ENCODE results near the gene KLC4.
"Not testable (repeated sequence)": the region's sequence is repeated elsewhere in the genome, so short reads cannot be mapped to it uniquely, and the experiment has no call there.

Gene KLC4

DNA sequence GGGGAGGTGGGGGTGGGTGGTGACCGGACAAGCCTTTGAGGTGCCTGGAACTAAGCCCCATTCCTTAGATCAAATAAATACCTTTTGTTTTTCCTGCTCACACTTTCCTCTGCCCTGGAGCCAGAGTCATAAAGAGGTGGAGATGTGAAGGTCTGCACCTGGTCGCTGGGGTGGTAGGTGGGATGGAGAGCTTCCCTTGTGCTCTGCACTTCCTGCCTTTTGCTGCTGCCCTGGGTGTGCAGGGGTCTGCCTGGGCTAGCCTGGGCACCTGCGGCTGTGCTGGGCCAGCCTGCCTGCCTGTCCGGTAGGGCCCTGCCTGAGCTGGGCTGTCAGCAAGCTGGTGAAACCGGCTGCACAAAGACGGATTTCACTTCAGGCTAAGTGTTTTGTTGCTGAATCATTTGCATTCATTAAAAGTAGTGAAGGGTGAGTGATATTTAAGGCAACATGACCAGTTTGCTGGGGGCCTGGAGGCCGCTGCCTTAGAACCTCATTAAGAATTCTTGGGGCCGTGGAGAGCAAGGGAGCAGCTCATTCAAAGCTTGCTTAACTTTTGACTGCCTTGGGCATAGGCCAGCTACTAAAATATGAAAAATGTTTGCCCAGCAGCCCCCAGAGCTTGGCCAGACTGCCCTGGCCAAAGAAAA lies 37.1 kb downstream of the KLC4 start:
- no peak for DNase-seq

DNA sequence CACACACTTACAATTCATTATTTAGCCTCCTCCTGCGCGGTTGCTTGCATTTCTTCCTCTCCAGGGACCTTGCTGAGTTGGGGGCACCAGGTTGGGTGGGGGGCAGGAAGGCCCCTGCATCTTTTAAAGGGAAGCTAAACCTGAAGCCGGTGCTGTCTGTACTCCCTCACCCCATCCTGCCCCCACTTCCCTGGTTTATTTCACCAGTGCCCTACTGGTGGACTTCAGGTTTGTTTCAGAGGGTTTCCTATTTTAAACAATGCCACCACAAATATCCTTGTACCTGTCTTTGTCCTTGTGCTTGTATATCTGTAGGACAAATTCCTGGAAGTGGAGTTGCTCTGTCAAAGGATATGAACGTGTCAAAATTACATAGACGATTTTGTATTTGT lies 37.7 kb downstream of the KLC4 start:
- no peak for DNase-seq

DNA sequence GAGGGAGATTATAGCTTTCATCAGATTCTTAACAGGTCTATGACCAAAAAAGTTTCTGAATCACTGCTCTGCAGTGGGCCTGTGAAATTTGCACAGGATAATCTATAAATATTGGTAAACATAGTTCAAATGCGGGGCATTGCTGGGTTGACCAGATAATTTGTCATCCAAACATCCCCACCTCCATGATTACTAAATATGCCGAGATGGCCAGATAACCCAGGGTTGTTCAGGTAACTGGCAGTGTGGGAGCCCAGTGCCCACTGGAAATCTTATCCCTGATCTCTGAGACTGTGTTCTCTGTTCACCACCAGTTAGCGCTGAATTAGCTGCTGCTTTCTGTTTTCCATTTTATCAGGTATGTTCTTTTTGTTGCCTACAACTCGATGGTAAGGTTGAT lies 38.1 kb downstream of the KLC4 start:
- no peak for DNase-seq

DNA sequence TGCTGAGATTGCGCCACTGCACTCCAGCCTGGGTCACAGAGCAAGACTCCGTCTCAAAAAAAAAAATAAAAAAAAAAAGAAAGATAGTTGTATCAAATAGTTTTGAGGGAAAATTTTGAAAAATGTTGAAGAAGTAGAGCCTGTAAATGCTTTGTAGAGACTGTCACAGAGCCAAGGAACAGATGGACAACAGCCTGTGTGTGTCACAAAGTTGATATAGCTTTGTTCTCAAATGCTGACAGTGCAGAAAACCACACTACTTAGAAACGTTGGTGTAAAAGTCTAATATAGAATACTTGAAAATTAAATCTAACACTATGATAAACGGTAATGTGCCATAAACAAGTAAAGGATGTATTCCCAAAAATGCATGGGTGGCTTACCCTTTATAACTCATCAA lies 42.1 kb downstream of the KLC4 start:
- DNase-seq: no peak

DNA sequence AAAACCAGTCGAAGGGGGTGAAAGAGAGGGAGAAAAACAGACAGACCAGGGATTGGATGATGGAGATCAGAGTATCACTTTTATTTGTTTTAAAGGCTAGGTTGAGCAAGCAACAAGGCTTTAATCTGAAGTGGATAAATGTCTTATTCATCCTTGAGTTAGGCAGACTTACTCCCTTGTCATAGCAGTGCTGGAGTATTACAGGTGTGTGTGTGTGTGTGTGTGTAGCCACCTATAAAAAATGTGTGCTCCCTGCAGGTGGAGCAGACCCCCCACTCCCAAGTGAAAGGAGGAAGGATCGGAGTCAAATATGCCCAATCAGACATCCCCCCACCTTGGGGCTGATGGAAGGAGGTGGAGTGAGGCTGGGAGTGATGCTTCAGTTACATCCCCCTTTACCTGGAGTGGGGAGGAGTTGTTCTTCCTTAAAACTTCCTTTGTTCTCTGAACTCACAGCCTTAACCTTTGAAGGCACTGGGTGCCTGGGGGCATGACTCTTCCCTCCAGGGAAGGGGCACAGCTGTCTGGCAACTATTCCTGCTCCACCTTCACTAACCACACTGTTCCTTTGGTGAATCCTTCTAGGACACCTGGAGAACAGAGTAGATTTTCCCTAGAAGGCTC lies 43.9 kb downstream of the KLC4 start:
- no peak for DNase-seq

DNA sequence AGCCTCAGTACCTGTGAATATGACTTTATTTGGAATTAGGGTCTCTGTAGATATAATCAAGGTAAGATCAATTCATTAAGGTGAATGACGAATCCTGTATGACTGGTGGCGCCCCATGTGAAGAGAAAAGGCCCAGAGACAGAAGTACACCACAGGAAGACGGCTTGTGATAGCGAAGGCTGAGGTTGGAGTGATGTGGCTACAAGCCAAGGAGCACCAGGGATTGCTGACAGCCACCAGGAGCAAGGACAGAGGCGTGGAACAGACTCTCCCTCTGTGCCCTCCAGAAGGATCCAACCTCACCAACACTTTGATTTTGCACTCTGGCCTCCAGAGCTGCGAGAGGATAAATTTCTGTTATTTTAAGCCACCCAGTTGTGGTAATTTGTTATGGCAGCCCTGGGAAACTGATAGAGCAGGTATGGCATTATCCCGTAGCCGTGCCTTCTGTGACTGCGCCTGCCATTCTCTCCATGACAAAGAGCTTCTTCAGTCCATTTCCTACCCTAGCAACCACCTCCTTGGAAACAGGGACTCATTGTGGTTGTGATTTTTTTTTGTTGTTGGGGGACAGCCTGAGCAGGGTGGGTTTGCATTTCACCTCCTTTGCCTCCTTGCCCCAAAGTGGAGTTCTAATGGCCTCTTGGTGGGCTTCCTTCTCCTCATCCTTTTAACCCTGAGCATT lies 46.2 kb downstream of the KLC4 start:
- no peak for DNase-seq

DNA sequence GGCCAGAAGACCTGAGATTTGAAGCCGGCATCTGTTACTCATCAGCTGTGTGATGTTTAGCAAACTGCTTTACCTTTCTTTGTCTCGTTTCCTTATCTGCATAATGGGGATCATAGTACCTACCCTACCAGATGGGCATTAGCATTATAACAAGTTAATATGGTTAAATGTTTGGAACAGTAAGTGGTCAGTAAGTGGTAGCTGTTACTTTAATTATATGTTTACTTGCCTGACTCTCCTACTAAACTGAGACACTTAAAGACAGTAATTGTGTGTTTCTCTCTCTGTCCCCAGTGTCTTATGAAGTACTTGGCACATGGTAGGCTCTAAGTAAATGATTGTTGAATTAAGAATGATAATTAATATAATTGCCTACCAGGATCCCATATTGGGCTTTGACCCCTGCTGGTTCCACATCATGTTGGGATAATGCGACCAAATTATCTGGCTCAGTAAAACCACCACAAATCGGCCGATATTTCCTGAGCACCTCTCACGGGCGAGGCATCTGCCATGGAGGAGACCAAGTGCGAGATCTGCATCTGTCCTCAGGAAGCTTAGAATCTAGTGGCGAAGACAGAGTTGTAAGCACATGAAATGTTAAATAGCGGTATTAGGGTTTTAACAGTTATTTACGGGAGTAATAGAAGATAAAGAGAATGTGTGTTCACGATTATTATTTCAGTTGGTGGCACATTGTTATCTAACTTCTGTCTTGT lies 48.1 kb downstream of the KLC4 start:
- DNase-seq: no peak

DNA sequence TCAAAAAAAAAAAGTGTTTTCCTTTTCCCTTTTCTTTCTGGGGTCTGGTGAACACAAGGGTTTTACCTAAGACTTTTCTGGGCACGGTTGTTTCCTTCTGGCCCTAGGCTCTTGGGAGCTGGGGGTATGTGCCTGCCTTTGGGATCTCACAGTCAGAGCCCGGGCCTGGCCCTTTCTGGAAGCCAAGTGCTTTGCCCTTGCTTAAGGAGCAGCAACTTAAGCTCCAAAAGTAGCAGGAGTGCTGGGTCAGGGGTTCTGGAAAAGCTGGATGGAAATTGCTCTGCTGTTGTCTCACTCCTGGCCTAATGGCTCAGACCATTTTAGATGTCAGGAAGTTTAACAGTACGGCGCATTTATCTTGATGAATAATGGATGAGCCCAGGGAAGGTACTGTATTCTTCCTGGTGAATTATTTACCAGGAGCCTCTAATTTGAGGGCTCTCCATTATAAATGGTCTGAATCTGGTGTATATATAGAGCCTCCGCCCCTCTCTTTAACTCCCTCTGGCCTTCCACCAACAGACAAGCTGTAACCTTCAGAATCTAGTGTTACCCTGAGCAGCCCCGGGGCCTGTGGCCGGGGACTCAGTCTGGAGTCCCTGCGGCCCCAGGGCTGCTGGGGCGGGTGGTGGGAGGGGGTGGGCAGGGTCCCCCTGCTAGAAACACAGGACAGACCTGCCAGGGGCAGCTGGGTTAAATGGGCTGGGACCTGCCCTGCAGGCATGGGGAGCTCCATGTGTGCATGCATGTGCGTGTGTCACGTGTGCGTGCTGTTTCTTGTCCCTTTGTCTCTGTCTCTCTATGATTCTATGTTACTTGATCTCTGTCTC lies 54.2 kb downstream of the KLC4 start:
- no peak for DNase-seq

DNA sequence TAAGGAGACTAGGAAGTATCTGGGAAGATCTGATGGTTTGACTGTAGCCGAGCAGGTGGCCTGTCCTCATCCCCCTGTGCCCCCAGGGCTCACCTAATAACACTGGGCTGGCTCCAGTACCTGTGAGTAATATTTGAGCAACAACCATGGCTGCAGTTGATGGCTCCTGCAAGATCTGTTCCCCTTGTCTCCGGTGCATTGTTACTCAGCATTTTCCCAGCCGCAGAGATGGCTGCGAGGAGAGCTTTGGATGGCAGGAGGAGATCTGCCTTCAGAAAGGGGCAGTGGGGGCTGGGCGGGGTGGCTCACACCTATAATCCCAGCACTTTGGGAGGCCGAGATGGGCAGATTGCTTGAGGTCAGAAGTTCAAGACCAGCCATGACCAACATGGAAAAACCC lies 55.9 kb downstream of the KLC4 start:
- DNase-seq: no peak

DNA sequence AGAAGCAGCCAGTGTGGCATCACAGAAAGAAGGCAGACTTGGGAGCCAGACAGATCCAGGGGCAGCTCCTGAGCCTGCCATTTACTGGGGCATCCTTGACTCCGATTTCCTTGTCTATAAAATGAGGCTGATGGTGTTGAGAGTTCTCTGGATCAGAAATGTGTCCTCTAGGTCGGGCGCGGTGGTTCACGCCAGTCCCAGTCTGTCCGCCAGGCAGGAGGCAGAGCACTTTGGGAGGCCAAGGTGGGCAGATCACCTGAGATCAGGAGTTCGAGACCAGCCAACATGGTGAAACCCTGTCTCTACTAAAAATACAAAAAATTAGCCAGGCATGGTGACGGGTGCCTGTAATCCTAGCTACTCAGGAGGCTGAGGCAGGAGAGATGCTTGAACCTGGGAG lies 58.0 kb downstream of the KLC4 start:
- not testable (repeated sequence) for DNase-seq

DNA sequence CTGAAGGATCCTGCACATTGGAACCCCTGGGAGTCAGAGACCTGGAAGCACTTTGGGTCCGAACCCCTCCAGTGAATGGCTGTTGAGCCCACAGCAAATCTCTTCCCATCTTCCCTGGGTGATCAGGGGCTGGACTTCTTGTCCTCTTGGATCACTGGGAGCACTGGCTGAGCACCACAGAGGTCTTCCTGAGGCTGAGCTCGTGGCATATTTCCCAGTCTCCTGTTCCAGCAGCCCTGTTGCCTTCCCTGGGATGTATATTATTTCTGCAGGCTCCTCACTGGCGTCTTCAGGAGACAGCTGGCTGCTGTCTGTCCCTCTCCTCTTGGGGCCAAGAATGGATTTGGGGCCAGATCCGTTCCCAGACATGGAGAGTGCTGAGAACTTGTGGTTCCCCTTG lies 60.1 kb downstream of the KLC4 start:
- no peak for DNase-seq

DNA sequence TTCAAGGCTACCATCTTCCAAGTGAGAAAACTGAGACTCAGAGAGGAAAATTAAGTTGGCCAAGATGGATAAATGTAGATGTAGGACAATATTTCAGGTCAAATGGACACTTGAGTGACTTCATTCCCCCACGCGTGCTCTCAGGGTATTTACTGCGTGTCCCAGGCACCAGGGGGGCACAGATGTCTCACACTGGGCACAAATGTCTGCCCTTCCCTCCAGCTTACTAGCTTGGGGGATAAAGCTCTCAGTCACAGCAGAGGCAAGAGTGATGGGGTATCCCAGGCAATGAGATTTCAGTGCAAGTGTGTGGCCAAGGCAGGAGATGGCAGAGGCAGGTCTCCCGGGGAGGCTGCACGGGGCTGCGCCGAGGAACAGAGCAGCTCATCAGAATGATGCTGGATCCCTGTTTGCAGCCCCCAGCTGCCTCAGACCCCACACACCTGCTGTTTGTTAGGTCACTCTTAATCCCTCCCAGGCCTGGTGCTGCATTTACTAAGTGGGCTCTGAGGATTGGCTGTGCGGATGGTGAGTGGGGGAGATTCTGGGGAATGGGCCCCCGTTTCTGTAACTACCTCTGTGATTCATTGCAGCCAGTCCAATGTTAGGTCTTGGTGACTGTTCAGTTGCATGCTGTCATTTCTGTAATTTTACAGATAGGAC lies 60.8 kb downstream of the KLC4 start:
- no peak for DNase-seq

DNA sequence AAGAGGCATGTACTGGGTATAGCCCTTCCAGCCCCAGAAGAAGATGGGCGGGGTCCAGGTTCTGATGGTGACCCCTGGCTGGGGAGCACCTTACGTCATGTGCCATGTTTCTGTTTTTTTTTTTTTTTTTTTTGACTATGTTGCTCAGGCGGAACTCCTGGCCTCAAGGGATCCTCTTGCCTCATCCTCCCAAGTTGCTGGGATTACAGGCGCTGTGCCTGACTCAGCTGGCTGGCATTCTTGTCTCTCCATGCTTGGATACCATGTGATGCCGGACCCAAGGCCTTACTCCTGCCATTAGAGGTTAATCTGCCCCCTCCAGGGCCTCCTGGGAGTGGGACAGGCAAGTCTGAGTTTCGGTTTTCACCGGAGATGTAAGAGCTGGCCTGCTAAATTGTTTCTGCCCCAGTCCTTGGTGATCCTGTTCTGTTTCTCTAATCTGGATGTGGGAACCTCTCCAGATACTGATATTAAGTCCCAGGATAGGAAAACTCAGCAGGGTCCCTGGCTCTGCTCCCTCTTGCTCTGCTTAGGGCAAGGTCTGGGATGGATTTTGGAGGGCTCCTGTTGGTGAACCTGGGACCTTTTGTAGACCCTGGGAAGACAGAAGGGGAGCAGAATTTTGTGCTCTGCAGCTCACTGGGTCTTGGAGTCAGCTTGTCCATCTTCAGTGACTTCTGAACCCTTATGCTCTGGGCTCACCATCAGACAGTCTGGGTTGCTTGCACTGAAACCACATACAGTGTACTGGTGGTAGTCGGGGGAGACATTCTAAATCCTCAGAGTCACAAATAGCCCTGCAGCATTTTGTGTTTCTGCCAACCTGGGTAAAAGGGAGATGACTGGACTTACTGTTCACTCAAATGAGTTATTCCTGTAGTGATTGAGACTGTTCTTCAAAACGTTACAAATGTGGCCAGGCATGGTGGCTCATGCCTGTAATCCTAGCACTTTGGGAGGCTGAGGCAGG lies 61.8 kb downstream of the KLC4 start:
- DNase-seq: no peak

DNA sequence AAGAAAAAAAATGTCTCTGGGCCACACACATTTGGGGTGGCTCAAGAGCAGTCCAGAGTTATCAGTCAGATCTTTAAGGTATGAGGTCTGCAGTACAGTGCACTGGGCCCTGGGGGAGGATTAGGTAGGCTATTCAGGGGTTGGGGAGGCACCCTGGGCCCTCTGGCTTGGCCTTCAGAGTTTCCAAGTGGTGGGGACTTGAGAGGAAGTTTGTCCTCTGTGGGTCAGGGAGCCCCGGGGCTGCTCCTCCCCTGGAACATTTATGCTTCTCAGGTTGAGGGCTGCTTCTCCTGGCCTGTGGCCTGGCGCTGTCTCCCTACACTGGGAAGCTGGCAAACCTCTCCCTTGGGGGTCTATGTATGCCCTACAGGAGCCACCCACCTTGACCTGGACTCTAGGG lies 62.7 kb downstream of the KLC4 start:
- DNase-seq: no peak

DNA sequence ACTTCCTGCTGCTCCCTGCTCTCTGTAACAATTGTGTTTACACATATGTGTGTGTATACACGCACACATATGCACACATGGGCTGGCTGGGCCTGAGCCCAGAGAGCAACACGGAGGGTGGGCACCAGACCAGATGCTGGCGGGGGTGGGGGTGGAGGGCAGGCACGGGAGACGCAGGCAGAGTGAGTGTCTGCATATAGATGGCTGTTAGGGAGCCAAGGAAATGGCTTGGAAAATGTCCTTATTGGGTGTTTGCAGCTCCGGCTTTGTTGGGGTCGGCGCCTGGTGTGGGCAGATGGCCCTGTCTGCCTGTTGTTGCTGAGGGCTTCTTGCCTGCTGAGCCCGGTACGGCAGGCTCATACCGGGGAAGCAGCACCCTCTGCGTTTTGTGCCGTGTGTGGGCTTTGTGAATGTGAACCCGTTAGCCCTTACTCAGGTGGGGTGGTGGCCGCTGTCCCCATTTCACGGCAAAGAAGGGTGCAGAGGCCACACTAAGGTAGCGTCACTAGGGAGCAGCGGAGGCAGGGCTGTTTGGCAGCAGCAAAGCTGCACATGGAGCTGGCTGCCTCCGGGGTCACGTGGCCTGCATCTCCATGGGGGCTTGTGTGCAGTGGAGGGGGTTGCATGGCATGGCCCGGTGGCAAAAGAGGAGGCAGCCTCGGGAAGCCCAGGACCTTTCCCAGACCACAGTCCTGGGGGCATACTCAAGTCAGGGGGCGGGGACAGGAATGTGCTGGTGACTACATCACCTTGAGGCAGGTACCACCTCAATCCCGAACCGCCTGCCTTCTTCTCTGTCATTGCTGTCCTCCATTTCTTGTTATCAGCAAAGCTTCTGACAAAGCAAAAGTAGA lies 64.3 kb downstream of the KLC4 start:
- no peak for DNase-seq

DNA sequence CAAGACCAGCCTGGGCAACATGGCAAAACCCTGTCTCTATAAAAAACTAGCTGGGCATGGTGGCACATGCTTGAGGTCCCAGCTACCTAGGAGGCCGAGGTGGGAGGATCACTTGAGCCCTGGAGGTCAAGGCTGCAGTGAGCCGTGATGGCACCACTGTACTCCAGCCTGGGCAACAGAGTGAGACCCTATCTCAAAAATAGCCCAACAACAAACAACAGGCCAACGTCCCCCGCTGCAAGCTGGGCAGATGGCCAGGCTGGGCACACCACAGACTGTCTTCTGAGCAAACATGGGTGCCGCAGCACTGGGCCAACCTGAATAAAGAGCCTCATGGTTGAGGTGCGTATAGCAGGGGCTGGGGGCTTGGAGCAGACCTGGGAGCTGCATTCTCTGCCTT lies 65.0 kb downstream of the KLC4 start:
- DNase-seq: no peak
